A673 (cell line): ENCODE data around the gene LRBA. TPM values are rescaled to one million over a fixed set of nuclear protein-coding genes. Genes with fewer than 3 reads are reported as not detected.

Source experiments
- BruUV-seq: library from RNA; stranded (reverse); fragments of 400-500 nt; replicated peaks from 2 replicates; lab custom pipeline; 2021; lab: Mats Ljungman, UMichigan
- CTCF ChIA-PET: fragments of 300-600 bp; sonication (Branson Sonifier 250); formaldehyde crosslinking; loops from one replicate; lab custom pipeline; 2022; ENCODE audit warnings: antibody characterized with exemption; lab: Charles Lee
- POLR2A ChIA-PET: fragments of 300-600 bp; sonication (Branson Sonifier 250); formaldehyde crosslinking; loops from one replicate; lab custom pipeline; 2022; ENCODE audit warnings: antibody characterized with exemption; ENCODE audit not compliant: low non-redundant PET; lab: Charles Lee
- DNase-seq: peaks from one replicate; pipeline ENCODE4 v3.0.0-alpha.2; 2015; ENCODE audit warnings: low spot score
- H3K27ac ChIP-seq: fragments of 200-600 bp; sonication (generic); 2 replicates; pipeline ENCODE4 v1.5.1; 2016; ENCODE audit warnings: mixed run types, low read depth, mild to moderate bottlenecking, mixed read lengths, antibody characterized with exemption, low read length; ENCODE audit not compliant: poor library complexity, severe bottlenecking
- H3K27me3 ChIP-seq: fragments of 200-600 bp; sonication (generic); replicated peaks from 2 replicates; pipeline ENCODE4 v1.6.1; 2017; ENCODE audit warnings: mixed run types, low read depth, mild to moderate bottlenecking, mixed read lengths, antibody characterized with exemption, low read length; ENCODE audit not compliant: insufficient read depth, poor library complexity
- H3K36me3 ChIP-seq: fragments of 200-600 bp; sonication (generic); 2 replicates; pipeline ENCODE4 v1.6.1; 2016; ENCODE audit warnings: mixed run types, mild to moderate bottlenecking, mixed read lengths, antibody characterized with exemption, low read length; ENCODE audit not compliant: insufficient read depth, poor library complexity, severe bottlenecking
- H3K4me1 ChIP-seq: fragments of 200-600 bp; sonication (generic); 2 replicates; pipeline ENCODE4 v1.6.1; 2017; ENCODE audit warnings: mixed run types, mild to moderate bottlenecking, mixed read lengths, antibody characterized with exemption, low read length; ENCODE audit not compliant: insufficient read depth, poor library complexity, severe bottlenecking
- H3K4me3 ChIP-seq: fragments of 200-600 bp; sonication (generic); 2 replicates; pipeline ENCODE4 v1.5.1; 2016; ENCODE audit warnings: low read depth, mixed run types, mild to moderate bottlenecking, mixed read lengths, low read length; ENCODE audit not compliant: poor library complexity, severe bottlenecking
- H3K9me3 ChIP-seq: fragments of 200-600 bp; sonication (generic); 2 replicates; pipeline ENCODE4 v1.6.1; 2016; ENCODE audit warnings: mixed run types, low read depth, mild to moderate bottlenecking, mixed read lengths, antibody characterized with exemption, low read length; ENCODE audit not compliant: poor library complexity, severe bottlenecking
- CTCF ChIP-seq: fragments of 300-800, 200-600 bp; sonication (generic); conservative IDR thresholded peaks from 2 replicates; pipeline ENCODE4 v1.5.1; 2017; ENCODE audit warnings: low read depth, mild to moderate bottlenecking, antibody characterized with exemption, low read length, moderate library complexity, mixed read lengths
- EZH2 ChIP-seq: fragments of 200-600 bp; sonication (generic); IDR thresholded peaks from 2 replicates; pipeline ENCODE4 v1.6.1; 2017; ENCODE audit warnings: borderline replicate concordance, low read depth, mild to moderate bottlenecking, mixed read lengths, antibody characterized with exemption, low read length; ENCODE audit not compliant: poor library complexity, severe bottlenecking
- intact Hi-C: fragments of 100-400 bp; cut with micrococcal nuclease; formaldehyde crosslinking; loops from one replicate; pipeline ENCODE4 v1.10.0; 2022; ENCODE audit not compliant: unreplicated experiment
- total RNA-seq: library from RNA; stranded (reverse); gene quantifications from 2 replicates; pipeline ENCODE4 v1.2.3, GENCODE V29; 2021

LRBA gene
- total RNA-seq, 1 experiment from 2014 or later = 35.7 TPM

- POLR2A ChIA-PET = no interaction called here
- CTCF ChIA-PET = no interaction called here
- H3K4me3 ChIP-seq = no peak overlapping the region
- H3K9me3 ChIP-seq = no peaks in the 10 kb centered on the region
- TF ChIP-seq CTCF (no peak), EZH2 (no peak)
- H3K27me3 ChIP-seq = no peaks in the 10 kb centered on the region
- H3K4me1 ChIP-seq = peaks cover 12% of the 10 kb centered on the region
- intact Hi-C loops = no loop called here
- no peak overlapping the region for H3K27ac ChIP-seq
- no peak for DNase-seq
- H3K36me3 ChIP-seq = no peaks in the 10 kb centered on the region
- no TSS peak for BruUV-seq
Measured at GRCh38 chr4:150949342-150949741, 65.7 kb downstream of the LRBA start.

GRCh38 chr4:150948710-150949109 lies 66.4 kb downstream of the LRBA start:
- no peaks in the 10 kb centered on the region for H3K36me3 ChIP-seq
- no peaks in the 10 kb centered on the region for H3K27me3 ChIP-seq
- TF ChIP-seq CTCF = no peak
- intact Hi-C loops = no loop called here
- DNase-seq = no peak
- no peaks in the 10 kb centered on the region for H3K9me3 ChIP-seq
- no peak overlapping the region for H3K27ac ChIP-seq
- no peak overlapping the region for H3K4me3 ChIP-seq
- peaks cover 14% of the 10 kb centered on the region for H3K4me1 ChIP-seq
- POLR2A ChIA-PET = no interaction called here
- CTCF ChIA-PET = no interaction called here
- BruUV-seq = no TSS peak

- H3K36me3 ChIP-seq = no peaks in the 10 kb centered on the region
- no peaks in the 10 kb centered on the region for H3K9me3 ChIP-seq
- BruUV-seq = no TSS peak
- H3K27ac ChIP-seq = no peak overlapping the region
- no peak overlapping the region for H3K4me3 ChIP-seq
- H3K4me1 ChIP-seq = peaks cover 14% of the 10 kb centered on the region
- intact Hi-C loops = no loop called here
- TF ChIP-seq EZH2 = no peak
- no peaks in the 10 kb centered on the region for H3K27me3 ChIP-seq
- ChIA-PET POLR2A (no interaction called here), CTCF (no interaction called here)
- DNase-seq = no peak
Measured at GRCh38 chr4:150948074-150948473, 67.0 kb downstream of the LRBA start.

- Histone ChIP-seq H3K36me3 (no peaks in the 10 kb centered on the region), H3K4me3 (no peak overlapping the region), H3K27ac (no peak overlapping the region), H3K27me3 (no peaks in the 10 kb centered on the region), H3K4me1 (peaks cover 10% of the 10 kb centered on the region), H3K9me3 (no peaks in the 10 kb centered on the region)
- ChIA-PET POLR2A (no interaction called here), CTCF (no interaction called here)
- DNase-seq = no peak
- no peak for TF ChIP-seq CTCF
- no peak for TF ChIP-seq EZH2
- intact Hi-C loops = no loop called here
- BruUV-seq = no TSS peak
Measured at GRCh38 chr4:150944660-150945059, 70.4 kb downstream of the LRBA start.
